AG09309 (cell line): ENCODE results near the gene CMSS1.

ENCODE experiments used
- DNase-seq: peaks from one replicate; pipeline ENCODE4 v3.0.0-alpha.2; 2010; ENCODE audit warnings: low read depth
- H3K4me3 ChIP-seq: 2 replicates; pipeline ENCODE4 v1.5.1; 2011; ENCODE audit warnings: mild to moderate bottlenecking, low read depth, low read length, moderate library complexity; ENCODE audit not compliant: control insufficient read depth
- TF ChIP-seq, protein P1 (sequence below): IDR thresholded peaks from 2 replicates; pipeline ENCODE4 v1.5.1; 2011; ENCODE audit warnings: mild to moderate bottlenecking, low read depth, low read length, inconsistent platforms; ENCODE audit not compliant: insufficient read depth, control insufficient read depth; ENCODE audit errors: missing control alignments

Gene CMSS1

DNA sequence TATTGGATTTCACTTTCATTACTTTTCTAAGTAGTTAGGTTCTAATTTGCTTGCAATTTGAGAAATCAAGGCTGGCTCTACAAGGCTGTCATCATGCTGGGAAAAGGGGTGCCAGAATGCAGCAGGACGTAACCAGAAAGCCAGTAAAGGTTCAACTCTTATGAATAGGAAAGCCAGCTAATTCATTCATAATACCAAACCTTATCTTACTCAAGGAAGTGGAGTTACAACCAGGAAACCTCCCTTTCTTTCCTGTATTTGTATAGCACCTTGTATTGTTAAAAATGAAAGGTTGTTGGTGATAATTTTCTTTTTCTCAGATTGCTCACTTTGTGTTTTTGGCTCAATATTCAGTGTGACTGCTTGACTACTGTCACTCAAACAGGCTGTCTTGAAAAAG is 187.3 kb downstream of the CMSS1 start:
- H3K4me3 ChIP-seq, result no peak overlapping the region
- no peak for DNase-seq
- TF ChIP-seq, protein P1, sequence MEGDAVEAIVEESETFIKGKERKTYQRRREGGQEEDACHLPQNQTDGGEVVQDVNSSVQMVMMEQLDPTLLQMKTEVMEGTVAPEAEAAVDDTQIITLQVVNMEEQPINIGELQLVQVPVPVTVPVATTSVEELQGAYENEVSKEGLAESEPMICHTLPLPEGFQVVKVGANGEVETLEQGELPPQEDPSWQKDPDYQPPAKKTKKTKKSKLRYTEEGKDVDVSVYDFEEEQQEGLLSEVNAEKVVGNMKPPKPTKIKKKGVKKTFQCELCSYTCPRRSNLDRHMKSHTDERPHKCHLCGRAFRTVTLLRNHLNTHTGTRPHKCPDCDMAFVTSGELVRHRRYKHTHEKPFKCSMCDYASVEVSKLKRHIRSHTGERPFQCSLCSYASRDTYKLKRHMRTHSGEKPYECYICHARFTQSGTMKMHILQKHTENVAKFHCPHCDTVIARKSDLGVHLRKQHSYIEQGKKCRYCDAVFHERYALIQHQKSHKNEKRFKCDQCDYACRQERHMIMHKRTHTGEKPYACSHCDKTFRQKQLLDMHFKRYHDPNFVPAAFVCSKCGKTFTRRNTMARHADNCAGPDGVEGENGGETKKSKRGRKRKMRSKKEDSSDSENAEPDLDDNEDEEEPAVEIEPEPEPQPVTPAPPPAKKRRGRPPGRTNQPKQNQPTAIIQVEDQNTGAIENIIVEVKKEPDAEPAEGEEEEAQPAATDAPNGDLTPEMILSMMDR, result no peak

DNA sequence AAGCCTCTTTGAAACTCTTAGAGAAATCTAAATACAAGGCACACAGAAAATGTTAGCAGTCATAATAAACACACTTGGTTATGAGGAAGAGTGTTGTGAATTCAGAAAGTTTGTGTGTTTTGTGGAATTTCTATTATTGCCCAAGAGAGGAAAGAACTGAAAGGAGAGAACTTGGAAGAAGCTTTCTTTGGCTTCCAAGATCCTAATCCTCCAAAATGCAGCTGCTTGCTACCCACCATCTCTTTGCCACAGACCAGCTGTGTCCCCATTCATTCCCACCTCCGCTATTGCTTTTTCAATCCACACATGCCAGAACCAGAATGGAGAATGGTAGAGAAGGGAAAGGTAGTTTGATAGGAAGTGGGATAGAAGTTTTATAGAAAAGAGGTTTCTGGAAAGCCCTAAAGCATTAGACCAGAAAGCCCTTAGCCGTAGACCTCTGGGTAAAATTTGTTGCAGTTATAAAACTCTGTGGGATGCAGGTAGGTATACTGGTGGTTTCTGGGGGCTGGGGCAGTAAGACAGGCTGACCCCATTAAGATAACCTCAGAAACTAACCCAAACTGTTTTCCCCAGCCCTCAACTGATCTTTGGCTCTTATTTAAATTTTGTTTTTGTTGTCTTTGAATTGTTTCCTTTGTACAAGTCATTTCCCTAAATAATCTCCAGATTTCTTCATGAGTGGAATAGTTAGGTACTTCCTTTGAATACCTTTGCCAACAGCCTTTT is 188.2 kb downstream of the CMSS1 start:
- no peak for DNase-seq
- H3K4me3 ChIP-seq, result no peak overlapping the region
- TF ChIP-seq, protein P1, result no peak

DNA sequence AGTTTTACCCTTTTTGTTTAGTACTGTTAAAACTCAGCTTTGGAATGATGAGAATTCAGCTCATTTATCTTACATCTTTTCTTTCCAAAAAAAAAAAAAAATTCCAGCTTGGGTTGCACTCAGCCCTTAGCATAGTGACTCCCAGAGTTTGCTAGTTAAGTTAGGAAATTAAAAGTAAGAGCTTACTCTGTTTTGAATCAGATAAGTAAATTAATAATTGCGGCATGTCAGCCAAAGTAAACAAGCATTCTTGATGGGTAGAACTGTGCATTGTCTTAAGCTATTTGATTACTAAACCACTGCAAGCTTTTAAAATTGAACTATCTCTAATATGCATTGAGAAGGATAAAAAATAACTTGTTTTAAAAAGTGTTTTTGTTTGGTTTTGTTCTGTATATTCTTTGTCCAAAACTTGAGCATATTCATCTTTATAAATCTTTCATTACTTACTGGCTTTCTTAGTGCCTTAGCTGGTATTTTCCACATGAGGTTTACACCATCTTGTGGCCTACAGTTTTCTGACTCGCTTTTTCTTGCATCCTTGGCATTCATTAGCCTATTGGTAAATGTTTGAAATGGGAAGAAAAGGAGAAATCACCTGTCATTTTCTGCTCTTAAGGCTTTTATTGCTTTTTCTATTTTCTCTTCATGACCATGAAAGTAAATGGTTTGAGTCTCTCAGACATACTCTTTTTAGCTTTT is 189.1 kb downstream of the CMSS1 start:
- H3K4me3 ChIP-seq, result no peak overlapping the region
- TF ChIP-seq, protein P1, result peak; percentile 24
- no peak for DNase-seq

DNA sequence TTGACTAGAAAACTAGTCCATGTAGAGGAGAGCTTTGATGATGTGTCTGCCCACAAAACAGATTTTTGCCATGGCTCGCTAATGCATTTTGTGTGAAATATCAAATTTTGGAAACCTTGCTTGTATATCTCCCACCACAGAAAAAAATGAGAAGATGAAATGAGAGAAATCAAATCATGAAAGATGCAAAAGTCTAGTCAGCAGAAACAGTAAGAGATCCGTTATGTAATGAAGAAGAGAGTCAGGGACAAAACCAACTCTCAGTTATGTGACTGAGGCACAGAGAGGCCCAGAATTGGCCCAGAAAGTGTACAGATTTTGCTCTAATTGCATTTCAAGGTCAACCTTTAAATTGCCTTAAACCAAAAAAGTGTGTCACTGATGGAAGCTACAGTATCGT is 189.7 kb downstream of the CMSS1 start:
- H3K4me3 ChIP-seq, result no peak overlapping the region
- TF ChIP-seq, protein P1, result no peak
- no peak for DNase-seq

DNA sequence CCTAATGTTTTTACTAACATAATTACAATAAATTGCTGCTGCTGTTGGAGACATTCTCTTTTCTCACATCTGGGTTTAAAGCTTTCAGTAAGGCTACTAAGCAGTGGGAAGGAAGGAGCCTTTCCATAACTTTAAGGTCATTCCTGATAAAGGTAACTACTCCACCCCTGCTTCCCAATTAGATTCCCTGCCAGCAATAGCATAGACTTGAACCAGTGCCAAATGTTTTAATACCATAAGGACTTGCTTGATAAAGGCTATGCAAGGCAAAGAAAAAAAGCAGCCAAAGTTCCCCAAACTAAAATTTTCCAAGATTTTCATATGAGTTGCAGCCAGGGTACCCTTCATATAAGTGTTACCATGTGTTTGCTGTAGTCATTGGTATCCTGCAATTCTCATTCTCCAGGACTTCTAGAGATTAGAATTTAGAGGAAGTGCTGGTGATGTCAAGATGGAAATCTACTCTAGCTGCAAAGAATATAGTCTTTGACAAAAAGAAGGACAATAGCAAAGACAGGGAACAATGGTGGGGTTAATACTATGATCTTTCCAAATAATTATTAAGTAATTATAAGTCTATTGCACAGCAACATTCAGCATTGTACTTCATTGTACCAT is 190.5 kb downstream of the CMSS1 start:
- TF ChIP-seq, protein P1, result no peak
- DNase-seq, result no peak
- H3K4me3 ChIP-seq, result no peak overlapping the region

DNA sequence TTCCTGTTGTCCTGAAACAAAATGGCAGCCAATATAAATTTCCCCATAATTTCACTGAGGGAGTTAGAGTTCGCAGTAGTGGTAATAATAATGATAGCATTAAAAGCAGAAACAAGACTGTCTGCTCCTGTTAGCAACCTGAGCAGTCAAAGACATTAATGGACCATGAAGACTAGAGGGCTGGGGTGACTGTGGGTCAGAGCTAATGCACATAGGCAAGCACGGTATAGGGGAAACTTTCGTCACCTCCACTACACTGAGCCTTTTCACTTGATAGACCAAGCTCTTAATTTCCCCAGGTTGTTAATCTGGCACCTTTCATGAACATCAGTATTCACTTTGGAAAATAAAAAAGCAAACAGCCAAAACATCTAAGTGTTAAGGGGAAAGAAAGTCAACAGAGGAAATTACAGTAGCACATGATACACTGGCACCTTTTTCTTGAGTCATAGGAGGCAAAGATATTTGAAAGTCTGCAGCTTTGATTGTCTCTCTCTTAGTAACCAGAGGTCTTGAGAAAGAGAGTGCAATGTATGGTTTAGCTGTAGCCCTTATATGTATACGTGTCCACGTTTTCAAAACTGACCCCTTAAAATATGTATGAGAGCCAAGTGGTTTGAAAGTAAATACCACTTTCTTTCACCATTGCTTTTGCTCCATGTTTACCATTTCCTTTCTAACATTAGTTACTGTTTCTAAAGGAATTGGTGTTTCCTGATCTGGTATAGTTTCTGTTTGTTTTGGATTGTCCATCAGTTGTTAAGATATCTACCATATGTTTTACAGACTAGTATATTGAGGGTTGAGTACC is 191.8 kb downstream of the CMSS1 start:
- DNase-seq, result no peak
- TF ChIP-seq, protein P1, result no peak

More for the DNA sequence above, 191.8 kb downstream of the CMSS1 start:
- H3K4me3 ChIP-seq, result no peak overlapping the region
